Measurements from ENCODE around the gene CPSF4. TPM values are rescaled to one million over a fixed set of nuclear protein-coding genes. Genes with fewer than 3 reads are reported as not detected.
A peak's percentile ranks its signal among the peaks of the same experiment; 100 is the strongest.

CPSF4 gene
- total RNA-seq, 1 donor from 2014 or later: 60.9 TPM

DNA sequence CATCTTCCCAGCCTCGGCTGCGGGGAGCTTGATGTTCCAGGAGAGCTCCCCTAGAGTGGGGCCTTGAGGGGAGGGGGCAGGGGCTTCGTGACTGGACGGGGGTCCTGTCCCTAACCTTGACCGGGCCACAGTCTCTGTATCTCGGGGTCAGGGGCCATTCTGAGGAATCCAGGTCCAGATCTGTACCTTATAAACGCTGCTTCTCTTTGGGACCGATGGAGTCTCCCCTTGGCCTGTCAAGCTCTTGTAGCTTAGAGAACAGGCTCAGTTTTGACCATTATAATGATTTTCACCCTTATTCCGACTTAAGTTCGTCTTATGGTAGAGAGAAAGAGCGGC, 66.5 kb downstream of the CPSF4 start:
- TF ChIP-seq, protein P1, sequence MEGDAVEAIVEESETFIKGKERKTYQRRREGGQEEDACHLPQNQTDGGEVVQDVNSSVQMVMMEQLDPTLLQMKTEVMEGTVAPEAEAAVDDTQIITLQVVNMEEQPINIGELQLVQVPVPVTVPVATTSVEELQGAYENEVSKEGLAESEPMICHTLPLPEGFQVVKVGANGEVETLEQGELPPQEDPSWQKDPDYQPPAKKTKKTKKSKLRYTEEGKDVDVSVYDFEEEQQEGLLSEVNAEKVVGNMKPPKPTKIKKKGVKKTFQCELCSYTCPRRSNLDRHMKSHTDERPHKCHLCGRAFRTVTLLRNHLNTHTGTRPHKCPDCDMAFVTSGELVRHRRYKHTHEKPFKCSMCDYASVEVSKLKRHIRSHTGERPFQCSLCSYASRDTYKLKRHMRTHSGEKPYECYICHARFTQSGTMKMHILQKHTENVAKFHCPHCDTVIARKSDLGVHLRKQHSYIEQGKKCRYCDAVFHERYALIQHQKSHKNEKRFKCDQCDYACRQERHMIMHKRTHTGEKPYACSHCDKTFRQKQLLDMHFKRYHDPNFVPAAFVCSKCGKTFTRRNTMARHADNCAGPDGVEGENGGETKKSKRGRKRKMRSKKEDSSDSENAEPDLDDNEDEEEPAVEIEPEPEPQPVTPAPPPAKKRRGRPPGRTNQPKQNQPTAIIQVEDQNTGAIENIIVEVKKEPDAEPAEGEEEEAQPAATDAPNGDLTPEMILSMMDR (IDR thresholded peaks at IDR 0.05): no peak
- Mint-ChIP-seq H3K4me1 (peaks cover 33% of the 10 kb centered on the region), H3K36me3 (ENCODE audit: low read depth) (peaks cover 7% of the 10 kb centered on the region), H3K27me3 (no peaks in the 10 kb centered on the region), H3K9me3 (no peaks in the 10 kb centered on the region), H3K4me3 (peak overlapping the region; percentile 98), H3K27ac (peak overlapping the region; percentile 98)
- POLR2A ChIA-PET: interaction anchor here (0.6 to 4.6 kb wide), 24 partner anchors 16 to 1713 kb away, joined by 3 to 69 read pairs (median 6); partner anchors contain the start of genes ARPC1A, ATP5MF, BUD31 and CPSF4
- intact Hi-C loops (cut with micrococcal nuclease): loop anchor here (1.0 to 2.0 kb wide), 3 partner anchors 67 to 510 kb away; partner anchors contain the start of genes ARPC1B, CPSF4, PTCD1 and ZKSCAN1
- CTCF ChIA-PET: no interaction called here
- DNase-seq: no peak
- ATAC-seq (ENCODE audit: low read depth): no peak

Other genes starting within 250 kb of the CPSF4 start
- not detected in 2 replicates for gene KPNA7, start 230.8 kb upstream of the CPSF4 start, total RNA-seq
- not detected in 2 replicates for gene MYH16, start 166.1 kb upstream of the CPSF4 start, total RNA-seq
- gene ARPC1A, start 113.0 kb upstream of the CPSF4 start, total RNA-seq: 47.3 and 51.6 TPM in 2 replicates
- gene ARPC1B, start 64.2 kb upstream of the CPSF4 start, total RNA-seq: 300 and 312 TPM in 2 replicates
- 105 and 134 TPM in 2 replicates for gene PDAP1, start 30.3 kb upstream of the CPSF4 start, total RNA-seq
- gene BUD31, start 30.0 kb upstream of the CPSF4 start, total RNA-seq: 93.7 and 113 TPM in 2 replicates
- 8.4 and 13.4 TPM in 2 replicates for gene PTCD1, start 145 bp upstream of the CPSF4 start, total RNA-seq
- gene ATP5MF, start 27.2 kb downstream of the CPSF4 start, total RNA-seq: 248 and 334 TPM in 2 replicates
- gene ZNF789, start 33.9 kb downstream of the CPSF4 start, total RNA-seq: 24.5 and 38.3 TPM in 2 replicates
- 61.5 and 61.7 TPM in 2 replicates for gene ZNF394, start 61.3 kb downstream of the CPSF4 start, total RNA-seq
- 9.5 and 10.3 TPM in 2 replicates for gene ZKSCAN5, start 65.7 kb downstream of the CPSF4 start, total RNA-seq
- 9.2 and 9.3 TPM in 2 replicates for gene FAM200A, start 113.2 kb downstream of the CPSF4 start, total RNA-seq
- 98.5 and 116 TPM in 2 replicates for gene ZNF655, start 119.7 kb downstream of the CPSF4 start, total RNA-seq
- 0.53 and 1.5 TPM in 2 replicates for gene TMEM225B, start 159.3 kb downstream of the CPSF4 start, total RNA-seq
- gene ZSCAN25, start 178.0 kb downstream of the CPSF4 start, total RNA-seq: 28.5 and 33.4 TPM in 2 replicates
- not detected in 2 replicates for gene CYP3A5, start 241.1 kb downstream of the CPSF4 start, total RNA-seq

Measured in activated B cell treated with CpG ODN at 0.5 μM for 24 hours (primary cell).